T-helper 9 cell (primary cell): ENCODE results near the gene BPIFB1.

Experiments
- DNase-seq: peaks from one replicate; pipeline ENCODE4 v3.0.0-alpha.2; 2020
- total RNA-seq, 2 donors: gene quantifications; one replicate each; lab custom pipeline; 2026; lab: John Stamatoyannopoulos, UW

Gene BPIFB1, protein sequence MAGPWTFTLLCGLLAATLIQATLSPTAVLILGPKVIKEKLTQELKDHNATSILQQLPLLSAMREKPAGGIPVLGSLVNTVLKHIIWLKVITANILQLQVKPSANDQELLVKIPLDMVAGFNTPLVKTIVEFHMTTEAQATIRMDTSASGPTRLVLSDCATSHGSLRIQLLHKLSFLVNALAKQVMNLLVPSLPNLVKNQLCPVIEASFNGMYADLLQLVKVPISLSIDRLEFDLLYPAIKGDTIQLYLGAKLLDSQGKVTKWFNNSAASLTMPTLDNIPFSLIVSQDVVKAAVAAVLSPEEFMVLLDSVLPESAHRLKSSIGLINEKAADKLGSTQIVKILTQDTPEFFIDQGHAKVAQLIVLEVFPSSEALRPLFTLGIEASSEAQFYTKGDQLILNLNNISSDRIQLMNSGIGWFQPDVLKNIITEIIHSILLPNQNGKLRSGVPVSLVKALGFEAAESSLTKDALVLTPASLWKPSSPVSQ
- 0 reads per million in 2 donors for total RNA-seq

- no peak for DNase-seq
Observed at GRCh38 chr20:33282991-33283555, at the start of gene BPIFB1. TSS of gene BPIFB1 (plus strand) at chr20:33283214. CDS start at chr20:33286074, 2,860 bp downstream.

DNA sequence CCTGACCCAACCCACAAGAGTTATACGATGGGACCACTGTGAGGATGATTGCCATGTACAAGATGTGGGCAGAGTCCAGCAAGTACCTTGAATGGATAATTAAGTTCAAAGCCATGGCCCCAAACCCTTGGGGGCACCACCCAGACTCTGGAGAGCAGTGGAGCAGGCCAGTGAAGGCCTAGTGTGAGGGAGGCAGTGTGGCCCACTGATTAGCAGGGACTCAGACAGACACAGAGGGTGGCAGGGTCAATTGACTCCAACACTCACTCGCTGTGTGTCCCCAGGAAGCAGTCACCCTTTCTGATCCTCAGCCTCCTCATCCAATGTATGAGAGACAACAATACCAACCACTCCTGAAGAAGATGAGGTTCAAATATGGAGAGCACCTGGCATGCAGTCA, 49.0 kb upstream of the BPIFB1 start:
- no peak for DNase-seq

DNA sequence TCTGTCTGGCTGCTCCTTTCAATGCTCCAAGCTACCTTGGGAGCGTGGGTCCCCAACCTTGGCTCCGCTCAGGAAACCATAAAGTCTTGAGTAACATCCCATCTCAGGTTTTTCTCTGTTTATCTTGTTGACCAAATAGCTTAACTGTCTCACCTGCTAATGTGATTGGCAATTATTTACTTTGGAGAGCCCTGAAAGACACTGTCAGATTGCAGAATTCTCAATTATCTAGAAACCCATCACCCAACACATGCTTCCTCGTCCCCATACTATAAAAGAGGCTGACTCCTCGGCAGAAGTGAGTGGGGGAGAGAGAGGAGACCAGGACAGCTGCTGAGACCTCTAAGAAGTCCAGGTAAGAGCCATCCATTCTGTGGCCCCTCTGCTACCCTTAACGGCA, 47.3 kb upstream of the BPIFB1 start, which contains the start of gene BPIFA1:
Gene BPIFA1, plus strand, starts transcription at position 301 of the 400 bp plus-strand sequence. CDS start 1,716 bp downstream, outside the sequence.
- no peak for DNase-seq

GRCh38 chr20:33236351-33236750, 46.7 kb upstream of the BPIFB1 start:
- no peak for DNase-seq

DNA sequence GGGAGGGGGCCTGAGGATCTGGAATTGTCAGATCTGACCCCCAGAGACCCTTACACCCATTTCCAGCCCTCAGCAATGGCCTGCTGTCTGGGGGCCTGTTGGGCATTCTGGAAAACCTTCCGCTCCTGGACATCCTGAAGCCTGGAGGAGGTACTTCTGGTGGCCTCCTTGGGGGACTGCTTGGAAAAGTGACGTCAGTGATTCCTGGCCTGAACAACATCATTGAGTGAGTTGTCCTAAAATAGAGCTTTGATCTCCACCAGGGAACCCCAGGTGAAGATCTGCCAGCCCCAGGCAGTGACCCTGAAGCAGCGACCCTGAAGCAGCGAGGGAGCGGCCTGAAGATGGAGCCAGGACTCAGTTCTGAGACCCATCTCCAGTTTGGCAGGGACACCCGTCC, 45.0 kb upstream of the BPIFB1 start:
- no peak for DNase-seq

DNA sequence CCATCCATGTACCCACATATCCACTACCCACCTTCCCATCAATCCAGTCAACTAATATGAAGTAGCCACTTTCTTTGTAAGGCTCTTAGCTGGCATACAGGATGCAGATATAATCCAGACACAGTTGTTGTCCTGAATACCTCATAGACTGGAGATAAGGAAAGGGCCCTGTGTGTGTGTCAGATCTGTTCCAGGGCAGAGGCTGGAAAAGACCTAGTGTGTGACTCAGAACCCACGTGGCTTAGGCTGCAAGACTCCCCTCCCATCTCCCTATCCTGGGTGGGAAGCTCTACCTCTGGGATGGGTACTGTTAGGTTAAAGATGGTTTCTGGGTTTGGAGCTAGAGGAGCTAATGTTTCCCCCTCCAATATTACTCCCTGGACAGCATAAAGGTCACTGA, 43.6 kb upstream of the BPIFB1 start:
- no peak for DNase-seq

DNA sequence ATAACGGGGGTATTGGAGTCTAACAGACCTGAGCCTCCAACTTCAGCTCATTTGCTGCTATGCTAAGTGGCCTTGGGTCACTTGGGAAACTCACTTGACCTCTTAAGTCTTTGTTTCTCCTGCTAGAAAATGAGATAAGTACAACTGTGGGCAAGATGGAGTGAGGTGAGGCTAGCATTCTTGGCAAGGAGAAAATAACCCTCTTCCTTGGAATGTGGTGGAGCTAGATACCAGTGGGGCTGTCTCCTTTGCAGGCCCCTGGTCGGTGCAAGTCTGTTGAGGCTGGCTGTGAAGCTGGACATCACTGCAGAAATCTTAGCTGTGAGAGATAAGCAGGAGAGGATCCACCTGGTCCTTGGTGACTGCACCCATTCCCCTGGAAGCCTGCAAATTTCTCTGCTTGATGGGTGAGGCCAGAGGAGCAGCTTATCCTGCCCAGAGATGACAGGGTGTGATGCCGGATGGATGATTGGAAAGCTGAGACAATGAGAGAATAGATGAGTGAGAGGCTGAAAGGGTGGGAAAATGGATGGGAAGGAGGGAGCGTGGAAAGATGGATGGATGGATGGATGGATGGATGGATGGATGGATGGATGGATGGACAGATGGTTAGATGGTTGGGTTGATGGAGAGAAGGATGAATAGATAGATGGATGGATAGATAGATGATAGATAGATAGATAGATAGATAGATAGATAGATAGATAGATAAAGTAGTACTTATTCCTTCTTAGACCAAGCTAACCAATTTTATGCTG, 42.9 kb upstream of the BPIFB1 start:
- no peak for DNase-seq

DNA sequence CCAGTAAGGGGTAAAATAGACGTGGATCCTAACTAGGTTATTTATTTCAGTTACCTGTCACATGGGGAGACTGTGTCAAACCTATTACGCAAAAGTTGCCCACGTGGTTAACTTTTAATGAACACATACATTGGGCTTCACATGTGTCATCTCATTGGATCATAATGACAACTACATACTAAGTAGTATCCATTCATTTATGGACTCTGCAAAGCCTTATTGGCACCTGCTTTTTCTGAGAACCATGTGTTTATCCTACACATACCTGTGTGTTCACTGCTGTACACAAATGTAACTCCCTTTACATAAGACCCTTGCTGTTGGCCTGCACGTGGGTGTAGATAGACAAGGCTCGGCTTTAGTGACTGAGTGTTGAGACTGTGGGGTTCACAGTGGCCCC, 42.1 kb upstream of the BPIFB1 start:
- no peak for DNase-seq

- DNase-seq: no peak
Observed at GRCh38 chr20:33242319-33243100, 40.5 kb upstream of the BPIFB1 start.

- DNase-seq: no peak
Observed at GRCh38 chr20:33246077-33246476, 36.9 kb upstream of the BPIFB1 start.

GRCh38 chr20:33249456-33249855, 33.6 kb upstream of the BPIFB1 start:
- DNase-seq: no peak

DNA sequence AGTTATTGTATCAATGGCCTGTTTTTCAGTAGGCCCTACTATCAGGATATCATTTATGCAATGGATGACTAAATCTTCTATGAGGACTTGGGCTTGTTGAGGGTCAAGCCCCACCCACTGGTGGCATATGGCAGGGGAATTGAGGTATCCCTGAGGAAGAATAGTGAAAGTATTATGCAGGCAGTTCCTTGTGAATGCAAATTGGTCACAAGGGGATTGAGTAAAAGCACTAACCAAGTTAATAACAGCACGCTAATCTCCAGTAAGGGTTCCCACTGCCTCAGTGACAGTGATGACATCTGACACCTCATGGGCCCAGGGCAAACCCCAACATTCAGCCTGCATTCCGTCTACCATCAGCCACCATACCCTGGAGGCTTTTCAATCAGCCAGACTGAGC, 32.3 kb upstream of the BPIFB1 start:
- no peak for DNase-seq

DNA sequence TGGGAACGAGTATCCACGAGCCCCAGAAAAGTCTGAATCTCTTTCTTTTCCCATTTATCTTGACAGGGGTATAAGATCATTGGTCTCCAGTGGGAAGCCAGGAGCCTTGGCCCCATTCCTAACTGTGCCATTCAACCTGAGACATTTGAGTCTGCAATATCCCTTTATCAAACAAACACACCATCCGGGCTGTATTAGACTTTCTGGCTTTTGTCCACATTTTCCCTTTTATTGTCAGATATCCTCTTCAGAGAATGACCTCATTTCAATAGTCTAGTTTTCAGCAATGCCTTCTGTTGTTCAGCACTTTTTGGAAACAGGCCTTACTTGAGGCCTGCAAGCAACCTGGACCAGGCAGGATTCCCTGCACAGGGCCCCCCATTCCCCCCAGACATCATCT, 31.5 kb upstream of the BPIFB1 start:
- DNase-seq: no peak

DNA sequence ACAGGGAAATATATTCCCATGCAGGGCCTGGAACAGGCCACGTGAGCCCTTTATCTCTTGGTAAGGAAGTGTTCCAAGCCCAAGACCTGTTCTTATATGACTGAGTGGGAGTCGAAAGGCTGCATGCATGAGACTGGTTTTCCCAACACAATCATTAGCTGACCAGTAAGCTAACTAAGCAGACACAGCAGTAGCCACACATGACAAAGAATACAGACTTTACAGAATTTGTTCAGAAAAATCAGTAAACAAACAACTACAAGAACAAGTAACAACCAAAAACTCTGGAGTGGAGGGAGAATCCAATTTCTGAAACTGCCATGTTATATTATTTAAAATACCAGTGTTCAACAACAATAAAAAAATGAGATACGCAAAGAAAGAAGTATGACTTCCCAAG, 30.6 kb upstream of the BPIFB1 start:
- DNase-seq: no peak

DNA sequence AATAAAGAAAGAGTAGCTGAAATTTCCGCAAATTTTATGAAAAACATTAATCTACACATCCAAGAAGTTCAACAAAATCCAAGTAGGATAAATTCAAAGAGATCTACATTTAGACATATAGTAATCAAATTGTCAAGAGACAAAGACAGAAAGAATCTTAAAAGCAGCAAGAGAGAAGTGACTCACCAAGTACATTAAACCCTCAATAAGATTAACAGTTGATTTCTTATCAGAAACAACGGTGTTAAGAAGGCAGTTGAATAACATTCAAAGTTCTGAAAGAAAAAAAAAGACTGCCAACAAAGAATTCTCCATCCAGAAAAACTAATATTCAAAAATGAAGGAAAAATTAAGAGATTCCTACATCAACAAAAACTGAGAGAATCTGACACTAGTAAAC, 28.0 kb upstream of the BPIFB1 start:
- DNase-seq: no peak

GRCh38 chr20:33257237-33257636, 25.8 kb upstream of the BPIFB1 start:
- no peak for DNase-seq

DNA sequence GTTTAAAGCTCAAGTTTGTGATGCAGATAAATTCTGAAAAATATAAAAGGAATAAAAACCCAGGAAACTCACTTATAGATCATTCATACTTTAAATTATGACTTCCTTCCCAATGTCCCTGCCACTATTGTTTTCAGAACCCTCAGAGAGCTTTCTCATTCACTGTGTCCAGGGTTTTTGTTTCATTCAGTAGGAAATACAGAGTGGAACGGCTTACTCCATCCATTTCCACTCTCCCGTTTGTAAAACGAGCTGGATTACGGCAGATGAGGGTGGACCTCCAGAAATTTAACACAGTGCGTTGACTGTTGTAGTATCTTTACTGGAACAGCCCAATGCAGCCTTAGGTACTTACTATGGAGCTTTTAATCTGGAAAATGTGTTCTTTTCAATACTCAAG, 23.6 kb upstream of the BPIFB1 start:
- no peak for DNase-seq

- DNase-seq: no peak
Observed at GRCh38 chr20:33261465-33261864, 21.5 kb upstream of the BPIFB1 start.

- DNase-seq: no peak
Observed at GRCh38 chr20:33262658-33263065, 20.4 kb upstream of the BPIFB1 start.

GRCh38 chr20:33263784-33264183, 19.2 kb upstream of the BPIFB1 start:
- no peak for DNase-seq

GRCh38 chr20:33267701-33268100, 15.3 kb upstream of the BPIFB1 start:
- no peak for DNase-seq

- DNase-seq: no peak
Observed at GRCh38 chr20:33272155-33272873, 10.7 kb upstream of the BPIFB1 start.
